Activated naive CD8-positive, alpha-beta T cell treated with anti-CD3 and anti-CD28 coated beads, Interleukin-2, amount 10 ng/mL, durations not matched to agents 7 days and 5 days (primary cell): ENCODE measurements around the gene C1orf74. TPM values are rescaled to one million over a fixed set of nuclear protein-coding genes. Genes with fewer than 3 reads are reported as not detected.
A peak's percentile ranks its signal among the peaks of the same experiment; 100 is the strongest.

ENCODE experiments used
- ATAC-seq: fragments of 150-1000 bp; cut with Tn5 transposase; one replicate; pipeline ENCODE4 v1.10.0; 2021; ENCODE audit warnings: low read depth, moderate library complexity
- POLR2A ChIA-PET: fragments of 350-600 bp; sonication (Branson Sonifier 250); formaldehyde crosslinking; loops from one replicate; lab custom pipeline; 2021; ENCODE audit warnings: antibody characterized with exemption; lab: Charles Lee
- DNase-seq: peaks from one replicate; pipeline ENCODE4 v3.0.0; 2021
- H3K27ac Mint-ChIP-seq: one replicate; pipeline ENCODE4 v1.8.0; 2022; ENCODE audit warnings: mild to moderate bottlenecking, mixed read lengths
- H3K27me3 Mint-ChIP-seq: one replicate; pipeline ENCODE4 v1.8.0; 2022; ENCODE audit warnings: mild to moderate bottlenecking, moderate library complexity, mixed read lengths
- H3K36me3 Mint-ChIP-seq: one replicate; pipeline ENCODE4 v1.8.0; 2021; ENCODE audit warnings: mild to moderate bottlenecking, mixed read lengths
- H3K4me1 Mint-ChIP-seq: one replicate; pipeline ENCODE4 v1.8.0; 2021; ENCODE audit warnings: mixed read lengths
- H3K4me3 Mint-ChIP-seq: one replicate; pipeline ENCODE4 v1.8.0; 2022; ENCODE audit warnings: mild to moderate bottlenecking, moderate library complexity, mixed read lengths
- H3K9me3 Mint-ChIP-seq: one replicate; pipeline ENCODE4 v1.8.0; 2021; ENCODE audit warnings: mixed read lengths
- total RNA-seq, 2 experiments: library from RNA; stranded (reverse); gene quantifications; one replicate each; pipeline ENCODE4 v1.2.3, GENCODE V29; 2021

The C1orf74 gene
- total RNA-seq, 2 experiments from 2014 or later, result 2.2 to 2.8 TPM

- H3K27ac Mint-ChIP-seq, result no peak overlapping the region
- ATAC-seq (no peak), DNase-seq (no peak)
- peaks cover 57% of the 10 kb centered on the region for H3K36me3 Mint-ChIP-seq
- H3K4me1 Mint-ChIP-seq, result peaks cover 38% of the 10 kb centered on the region
- no peaks in the 10 kb centered on the region for H3K9me3 Mint-ChIP-seq
- no peaks in the 10 kb centered on the region for H3K27me3 Mint-ChIP-seq
- H3K4me3 Mint-ChIP-seq, result no peak overlapping the region
- POLR2A ChIA-PET, result interaction anchor here (1.2 to 8.1 kb wide), 3 partner anchors 8 to 22 kb away, joined by 3 to 88 read pairs (median 5); partner anchors contain the start of gene TRAF3IP3
Measured at GRCh38 chr1:209777587-209777986, 6.8 kb downstream of the C1orf74 start.

- no peak for DNase-seq
- peaks cover 52% of the 10 kb centered on the region for H3K36me3 Mint-ChIP-seq
- peak overlapping the region; percentile 53 for H3K27ac Mint-ChIP-seq
- peaks cover 35% of the 10 kb centered on the region for H3K4me1 Mint-ChIP-seq
- no peaks in the 10 kb centered on the region for H3K9me3 Mint-ChIP-seq
- POLR2A ChIA-PET, result interaction anchor here (2.6 to 15.3 kb wide), 3 partner anchors 8 to 21 kb away, joined by 10 to 488 read pairs (median 57); partner anchors contain the start of genes C1orf74 and TRAF3IP3
- ATAC-seq, result no peak
- no peaks in the 10 kb centered on the region for H3K27me3 Mint-ChIP-seq
- no peak overlapping the region for H3K4me3 Mint-ChIP-seq
Measured at GRCh38 chr1:209775678-209776077, 8.7 kb downstream of the C1orf74 start.

GRCh38 chr1:209774592-209774991, 9.8 kb downstream of the C1orf74 start:
- Mint-ChIP-seq H3K27ac (peak overlapping the region; percentile 62), H3K9me3 (no peaks in the 10 kb centered on the region), H3K4me3 (peak overlapping the region; percentile 2), H3K36me3 (peaks cover 45% of the 10 kb centered on the region), H3K4me1 (peaks cover 30% of the 10 kb centered on the region), H3K27me3 (no peaks in the 10 kb centered on the region)
- ATAC-seq (no peak), DNase-seq (no peak)
- POLR2A ChIA-PET, result interaction anchor here (1.2 to 15.3 kb wide), 6 partner anchors 9 to 53 kb away, joined by 3 to 488 read pairs (median 8); partner anchors contain the start of genes C1orf74, IRF6, TRAF3IP3 and UTP25

GRCh38 chr1:209772126-209772525, 12.2 kb downstream of the C1orf74 start:
- POLR2A ChIA-PET, result interaction anchor here (0.9 to 15.3 kb wide), 4 partner anchors 11 to 36 kb away, joined by 3 to 488 read pairs (median 30); partner anchors contain the start of genes C1orf74 and TRAF3IP3
- Mint-ChIP-seq H3K27me3 (no peaks in the 10 kb centered on the region), H3K36me3 (peaks cover 52% of the 10 kb centered on the region), H3K27ac (no peak overlapping the region), H3K4me1 (peaks cover 38% of the 10 kb centered on the region), H3K4me3 (no peak overlapping the region), H3K9me3 (no peaks in the 10 kb centered on the region)
- ATAC-seq (no peak), DNase-seq (no peak)

- no peak overlapping the region for H3K4me3 Mint-ChIP-seq
- DNase-seq (no peak), ATAC-seq (no peak)
- no peak overlapping the region for H3K27ac Mint-ChIP-seq
- POLR2A ChIA-PET, result interaction anchor here (0.6 to 15.3 kb wide), 4 partner anchors 10 to 1585 kb away, joined by 3 to 488 read pairs (median 46); partner anchors contain the start of genes C1orf74, TRAF3IP3 and UTP25
- no peaks in the 10 kb centered on the region for H3K9me3 Mint-ChIP-seq
- no peaks in the 10 kb centered on the region for H3K27me3 Mint-ChIP-seq
- H3K4me1 Mint-ChIP-seq, result peaks cover 47% of the 10 kb centered on the region
- H3K36me3 Mint-ChIP-seq, result peaks cover 59% of the 10 kb centered on the region
Measured at GRCh38 chr1:209770636-209771415, 13.5 kb downstream of the C1orf74 start.

- H3K36me3 Mint-ChIP-seq, result peaks cover 56% of the 10 kb centered on the region
- H3K27ac Mint-ChIP-seq, result no peak overlapping the region
- no peak for ATAC-seq
- POLR2A ChIA-PET, result interaction anchor here (0.6 to 15.3 kb wide), 10 partner anchors 11 to 1586 kb away, joined by 3 to 488 read pairs (median 8); partner anchors contain the start of genes C1orf74, IRF6, TRAF3IP3 and UTP25
- H3K4me1 Mint-ChIP-seq, result peaks cover 45% of the 10 kb centered on the region
- DNase-seq, result no peak
- H3K4me3 Mint-ChIP-seq, result no peak overlapping the region
- H3K27me3 Mint-ChIP-seq, result no peaks in the 10 kb centered on the region
- H3K9me3 Mint-ChIP-seq, result no peaks in the 10 kb centered on the region
Measured at GRCh38 chr1:209769971-209770370, 14.4 kb downstream of the C1orf74 start.

- Mint-ChIP-seq H3K4me1 (peaks cover 41% of the 10 kb centered on the region), H3K4me3 (no peak overlapping the region), H3K9me3 (no peaks in the 10 kb centered on the region), H3K27ac (no peak overlapping the region), H3K36me3 (peaks cover 55% of the 10 kb centered on the region), H3K27me3 (no peaks in the 10 kb centered on the region)
- DNase-seq (peak; percentile 67), ATAC-seq (peak; percentile 62)
- POLR2A ChIA-PET, result interaction anchor here (0.9 to 15.3 kb wide), 10 partner anchors 12 to 160 kb away, joined by 3 to 488 read pairs (median 8); partner anchors contain the start of genes C1orf74, IRF6, TRAF3IP3 and UTP25
Measured at GRCh38 chr1:209769171-209769904, 15.0 kb downstream of the C1orf74 start.

GRCh38 chr1:209768354-209768774, 16.0 kb downstream of the C1orf74 start:
- Mint-ChIP-seq H3K36me3 (peaks cover 59% of the 10 kb centered on the region), H3K4me1 (peaks cover 42% of the 10 kb centered on the region), H3K27ac (no peak overlapping the region), H3K27me3 (no peaks in the 10 kb centered on the region), H3K4me3 (no peak overlapping the region), H3K9me3 (no peaks in the 10 kb centered on the region)
- ATAC-seq (peak; percentile 82), DNase-seq (peak; percentile 83)
- POLR2A ChIA-PET, result interaction anchor here (1.0 to 15.3 kb wide), 7 partner anchors 13 to 157 kb away, joined by 4 to 488 read pairs (median 10); partner anchors contain the start of genes C1orf74, IRF6, TRAF3IP3 and UTP25

GRCh38 chr1:209767706-209768105, 16.7 kb downstream of the C1orf74 start:
- DNase-seq (no peak), ATAC-seq (no peak)
- no peak overlapping the region for H3K27ac Mint-ChIP-seq
- H3K27me3 Mint-ChIP-seq, result no peaks in the 10 kb centered on the region
- H3K4me3 Mint-ChIP-seq, result no peak overlapping the region
- peaks cover 61% of the 10 kb centered on the region for H3K36me3 Mint-ChIP-seq
- H3K4me1 Mint-ChIP-seq, result peaks cover 47% of the 10 kb centered on the region
- POLR2A ChIA-PET, result interaction anchor here (1.0 to 15.3 kb wide), 7 partner anchors 13 to 156 kb away, joined by 4 to 488 read pairs (median 10); partner anchors contain the start of genes C1orf74, IRF6, TRAF3IP3 and UTP25
- no peaks in the 10 kb centered on the region for H3K9me3 Mint-ChIP-seq

GRCh38 chr1:209767096-209767495, 17.3 kb downstream of the C1orf74 start:
- Mint-ChIP-seq H3K36me3 (peaks cover 63% of the 10 kb centered on the region), H3K4me3 (no peak overlapping the region), H3K4me1 (peaks cover 52% of the 10 kb centered on the region), H3K9me3 (no peaks in the 10 kb centered on the region), H3K27me3 (no peaks in the 10 kb centered on the region), H3K27ac (no peak overlapping the region)
- POLR2A ChIA-PET, result interaction anchor here (2.3 to 15.3 kb wide), 2 partner anchors 8 to 12 kb away, joined by 10 to 488 read pairs; partner anchors contain the start of gene TRAF3IP3
- ATAC-seq (no peak), DNase-seq (no peak)

GRCh38 chr1:209766051-209766450, 18.3 kb downstream of the C1orf74 start:
- Mint-ChIP-seq H3K4me1 (peaks cover 61% of the 10 kb centered on the region), H3K4me3 (no peak overlapping the region), H3K27ac (no peak overlapping the region), H3K36me3 (peaks cover 72% of the 10 kb centered on the region), H3K27me3 (no peaks in the 10 kb centered on the region), H3K9me3 (no peaks in the 10 kb centered on the region)
- ATAC-seq (no peak), DNase-seq (no peak)
- POLR2A ChIA-PET, result interaction anchor here (0.6 to 15.3 kb wide), 3 partner anchors 9 to 131 kb away, joined by 3 to 488 read pairs (median 10); partner anchors contain the start of gene TRAF3IP3

- Mint-ChIP-seq H3K27ac (peak overlapping the region; percentile 79), H3K4me1 (peaks cover 64% of the 10 kb centered on the region), H3K36me3 (peaks cover 76% of the 10 kb centered on the region), H3K4me3 (peak overlapping the region; percentile 74), H3K9me3 (no peaks in the 10 kb centered on the region), H3K27me3 (no peaks in the 10 kb centered on the region)
- no peak for ATAC-seq
- POLR2A ChIA-PET, result interaction anchor here (0.9 to 15.3 kb wide), 4 partner anchors 6 to 23 kb away, joined by 3 to 488 read pairs (median 246); partner anchors contain the start of genes C1orf74 and TRAF3IP3
- no peak for DNase-seq
Measured at GRCh38 chr1:209761011-209761635, 23.2 kb downstream of the C1orf74 start.
